ENCODE data around the gene DNM3.
A peak's percentile ranks its signal among the peaks of the same experiment; 100 is the strongest.

DNM3 gene

DNA sequence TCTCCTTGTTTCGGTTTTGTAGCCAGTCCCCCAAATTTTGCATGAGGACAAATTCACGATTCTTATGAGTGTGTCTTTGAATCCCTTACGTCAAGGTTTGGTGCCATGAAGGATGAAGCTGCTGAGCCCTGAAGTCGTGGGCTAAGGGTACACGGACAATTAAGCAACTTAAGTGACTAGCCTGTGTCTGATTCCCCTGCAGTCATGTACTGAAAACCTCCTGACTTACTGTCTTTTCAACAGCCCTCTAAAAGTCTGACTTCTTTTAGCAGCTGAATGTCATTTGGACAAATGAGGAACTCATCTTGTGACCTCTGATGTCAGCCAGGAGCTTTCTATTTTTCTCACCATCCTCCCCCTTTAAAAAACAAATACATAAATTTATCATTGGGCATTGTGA, 552.1 kb downstream of the DNM3 start:
- TF ChIP-seq, protein P1, sequence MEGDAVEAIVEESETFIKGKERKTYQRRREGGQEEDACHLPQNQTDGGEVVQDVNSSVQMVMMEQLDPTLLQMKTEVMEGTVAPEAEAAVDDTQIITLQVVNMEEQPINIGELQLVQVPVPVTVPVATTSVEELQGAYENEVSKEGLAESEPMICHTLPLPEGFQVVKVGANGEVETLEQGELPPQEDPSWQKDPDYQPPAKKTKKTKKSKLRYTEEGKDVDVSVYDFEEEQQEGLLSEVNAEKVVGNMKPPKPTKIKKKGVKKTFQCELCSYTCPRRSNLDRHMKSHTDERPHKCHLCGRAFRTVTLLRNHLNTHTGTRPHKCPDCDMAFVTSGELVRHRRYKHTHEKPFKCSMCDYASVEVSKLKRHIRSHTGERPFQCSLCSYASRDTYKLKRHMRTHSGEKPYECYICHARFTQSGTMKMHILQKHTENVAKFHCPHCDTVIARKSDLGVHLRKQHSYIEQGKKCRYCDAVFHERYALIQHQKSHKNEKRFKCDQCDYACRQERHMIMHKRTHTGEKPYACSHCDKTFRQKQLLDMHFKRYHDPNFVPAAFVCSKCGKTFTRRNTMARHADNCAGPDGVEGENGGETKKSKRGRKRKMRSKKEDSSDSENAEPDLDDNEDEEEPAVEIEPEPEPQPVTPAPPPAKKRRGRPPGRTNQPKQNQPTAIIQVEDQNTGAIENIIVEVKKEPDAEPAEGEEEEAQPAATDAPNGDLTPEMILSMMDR (IDR thresholded peaks at IDR 0.05; ENCODE audit: extremely low read depth, missing control alignments): no peak
- DNase-seq (ENCODE audit: low spot score): no peak

- TF ChIP-seq, protein P1 (IDR thresholded peaks at IDR 0.05; ENCODE audit: extremely low read depth, missing control alignments): no peak
- DNase-seq (ENCODE audit: low spot score): peak; percentile 59
Measured at GRCh38 chr1:172394141-172394751, 552.9 kb downstream of the DNM3 start.

- TF ChIP-seq, protein P1 (IDR thresholded peaks at IDR 0.05; ENCODE audit: extremely low read depth, missing control alignments): no peak
- DNase-seq (ENCODE audit: low spot score): no peak
Measured at GRCh38 chr1:172394811-172395210, 553.5 kb downstream of the DNM3 start.

DNA sequence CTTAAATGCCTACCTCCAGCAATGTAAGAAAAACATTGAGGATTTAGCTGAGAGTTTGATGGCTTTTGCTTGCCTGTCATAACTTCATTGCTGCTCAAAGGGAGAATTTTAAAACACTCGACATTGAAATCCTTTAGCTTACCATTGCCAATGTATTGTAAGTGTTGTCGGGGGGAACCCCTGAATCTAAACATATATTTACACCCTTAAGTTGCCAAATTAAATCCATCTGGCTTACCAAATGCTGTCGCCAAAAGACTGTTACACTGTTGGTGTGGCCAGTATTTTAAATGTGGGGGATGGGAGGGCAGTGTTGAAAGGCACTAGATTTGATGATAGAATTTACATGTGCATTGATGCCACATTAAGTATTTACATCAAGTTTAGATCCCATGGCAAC, 554.3 kb downstream of the DNM3 start:
- TF ChIP-seq, protein P1 (IDR thresholded peaks at IDR 0.05; ENCODE audit: extremely low read depth, missing control alignments): no peak
- DNase-seq (ENCODE audit: low spot score): no peak

DNA sequence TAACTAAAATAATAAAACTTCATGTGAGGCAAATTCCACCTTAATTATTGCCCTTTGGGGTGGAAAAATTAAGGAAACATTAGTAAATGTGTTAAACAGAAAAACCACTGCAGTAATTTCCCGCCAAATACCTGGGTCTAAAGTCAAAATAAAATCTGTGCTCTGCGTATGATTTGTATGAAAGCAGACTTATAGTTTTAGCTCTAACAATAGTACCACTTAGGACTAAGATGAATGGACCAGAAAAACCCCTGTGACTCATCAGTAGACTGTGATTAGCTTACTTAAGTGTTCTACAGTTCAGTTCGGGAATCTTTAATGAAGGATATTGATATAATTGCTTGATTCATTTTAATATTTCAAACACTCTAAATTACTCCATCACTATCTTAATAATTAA, 555.9 kb downstream of the DNM3 start:
- TF ChIP-seq, protein P1 (IDR thresholded peaks at IDR 0.05; ENCODE audit: extremely low read depth, missing control alignments): no peak
- DNase-seq (ENCODE audit: low spot score): no peak

DNA sequence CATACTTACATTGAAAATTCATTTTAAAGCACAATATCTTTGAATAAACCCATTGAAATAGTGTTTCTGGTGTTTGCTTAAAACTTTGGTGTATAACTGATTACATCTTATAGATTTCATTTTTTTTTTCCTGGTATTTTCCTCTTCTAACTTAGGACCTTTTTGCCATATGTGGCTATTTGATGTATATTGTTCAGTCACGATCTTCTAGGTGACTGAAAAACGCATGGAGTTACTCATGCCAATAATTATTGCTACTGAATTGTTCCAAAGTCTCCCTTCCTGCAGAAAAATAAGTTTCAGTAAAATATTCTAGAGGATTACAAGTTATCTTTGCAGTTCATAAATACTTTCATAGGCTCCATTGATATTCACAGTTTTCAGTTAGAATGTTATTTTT, 556.3 kb downstream of the DNM3 start:
- TF ChIP-seq, protein P1 (IDR thresholded peaks at IDR 0.05; ENCODE audit: extremely low read depth, missing control alignments): no peak
- DNase-seq (ENCODE audit: low spot score): no peak

DNA sequence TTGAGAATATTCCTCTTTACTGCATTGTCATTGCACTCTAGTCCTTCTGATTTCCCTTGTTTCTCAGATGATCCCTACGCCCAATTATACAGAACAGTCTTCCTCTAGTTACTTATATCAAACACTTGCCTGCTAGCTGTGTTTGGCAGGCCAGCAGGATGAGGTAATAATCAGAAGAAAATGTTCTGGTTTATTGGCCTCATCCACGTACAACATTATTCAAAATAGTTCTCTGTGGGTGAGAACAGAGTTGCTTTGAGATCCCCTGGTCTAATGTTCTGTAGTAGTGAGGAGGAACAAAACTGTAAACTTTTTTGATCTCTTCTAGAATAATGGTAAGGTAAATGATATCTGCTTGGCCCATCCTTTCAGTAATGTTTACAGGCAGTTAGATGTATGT, 556.9 kb downstream of the DNM3 start:
- no peak for DNase-seq (ENCODE audit: low spot score)
- TF ChIP-seq, protein P1 (IDR thresholded peaks at IDR 0.05; ENCODE audit: extremely low read depth, missing control alignments): no peak
